Measurements from ENCODE around the gene ZNF609. TPM values are rescaled to one million over a fixed set of nuclear protein-coding genes. Genes with fewer than 3 reads are reported as not detected.

Gene ZNF609
- polyA plus RNA-seq (11.8 and 14.6 TPM in 2 replicates), polyA minus RNA-seq (67.0 and 72.8 TPM in 2 replicates)

- H3K9me2 ChIP-seq (ENCODE audit: insufficient read depth, low read length) = no peaks in the 10 kb centered on the region
- H3K9me3 ChIP-seq (ENCODE audit: low read length) = no peaks in the 10 kb centered on the region
- no peaks in the 10 kb centered on the region for H3K27me3 ChIP-seq (ENCODE audit: insufficient read depth, low read depth, low read length)
- H3K36me3 ChIP-seq (ENCODE audit: insufficient read depth, low read length) = no peaks in the 10 kb centered on the region
- peak within 1 kb of the TSS; percentile 95 for H3K27ac ChIP-seq (ENCODE audit: low read length)
- H3K9ac ChIP-seq (ENCODE audit: low read length) = peak within 1 kb of the TSS; percentile 83
- no peaks in the 10 kb centered on the region for H4K20me1 ChIP-seq (ENCODE audit: insufficient read depth)
- H2AFZ ChIP-seq (ENCODE audit: low read depth, low read length) = no peak within 1 kb of the TSS
- H3F3A ChIP-seq (ENCODE audit: insufficient read depth, low read length, poor library complexity, severe bottlenecking) = peaks cover 2% of the 10 kb centered on the region
- peak; percentile 47 for TF ChIP-seq MXI1 (conservative IDR thresholded peaks at IDR 0.05; ENCODE audit: poor library complexity, severe bottlenecking)
- TF ChIP-seq EZH2 (IDR thresholded peaks at IDR 0.05; ENCODE audit: borderline replicate concordance, insufficient read depth, low read length, poor library complexity, severe bottlenecking) = no peak
- peak; percentile 94 for TF ChIP-seq POLR2AphosphoS5 (IDR thresholded peaks at IDR 0.05)
- TF ChIP-seq RAD21 (conservative IDR thresholded peaks at IDR 0.05) = peak; percentile 58
- peak; percentile 62 for TF ChIP-seq SMC3 (conservative IDR thresholded peaks at IDR 0.05; ENCODE audit: poor library complexity)
- TF ChIP-seq EP300 (conservative IDR thresholded peaks at IDR 0.05; ENCODE audit: poor library complexity, severe bottlenecking) = peak; percentile 71
- peak; percentile 38 for TF ChIP-seq CTCF (IDR thresholded peaks at IDR 0.05; ENCODE audit: poor library complexity, severe bottlenecking)
- TF ChIP-seq TAF1 (IDR thresholded peaks at IDR 0.05; ENCODE audit: low read depth) = peak; percentile 79
- peak; percentile 70 for TF ChIP-seq REST (IDR thresholded peaks at IDR 0.05; ENCODE audit: borderline replicate concordance)
- H3K4me2 ChIP-seq (ENCODE audit: low read length) = peak within 1 kb of the TSS; percentile 99
- peaks cover 40% of the 10 kb centered on the region for H3K79me2 ChIP-seq (replicated peaks; ENCODE audit: insufficient read depth, low read length)
- H3K4me3 ChIP-seq (ENCODE audit: low read length) = peak within 1 kb of the TSS; percentile 68
Measured at GRCh38 chr15:64460206-64460723, at the start of gene ZNF609. Gene ZNF609, plus strand, starts transcription at chr15:64460578. Its CDS starts 38,842 bp downstream, at chr15:64499420.

- TF ChIP-seq RAD21 (conservative IDR thresholded peaks at IDR 0.05) = no peak
- TF ChIP-seq TAF1 (IDR thresholded peaks at IDR 0.05; ENCODE audit: low read depth) = no peak
- TF ChIP-seq EP300 (conservative IDR thresholded peaks at IDR 0.05; ENCODE audit: poor library complexity, severe bottlenecking) = no peak
- no peak for TF ChIP-seq POLR2AphosphoS5 (IDR thresholded peaks at IDR 0.05)
- no peak for TF ChIP-seq CTCF (IDR thresholded peaks at IDR 0.05; ENCODE audit: poor library complexity, severe bottlenecking)
- TF ChIP-seq EZH2 (IDR thresholded peaks at IDR 0.05; ENCODE audit: borderline replicate concordance, insufficient read depth, low read length, poor library complexity, severe bottlenecking) = no peak
- no peak for TF ChIP-seq REST (IDR thresholded peaks at IDR 0.05; ENCODE audit: borderline replicate concordance)
- TF ChIP-seq SMC3 (conservative IDR thresholded peaks at IDR 0.05; ENCODE audit: poor library complexity) = no peak
- TF ChIP-seq MXI1 (conservative IDR thresholded peaks at IDR 0.05; ENCODE audit: poor library complexity, severe bottlenecking) = no peak
- peaks cover 18% of the 10 kb centered on the region for H3K36me3 ChIP-seq (ENCODE audit: insufficient read depth, low read length)
- no peaks in the 10 kb centered on the region for H3K79me2 ChIP-seq (replicated peaks; ENCODE audit: insufficient read depth, low read length)
- H3K9ac ChIP-seq (ENCODE audit: low read length) = no peak overlapping the region
- no peaks in the 10 kb centered on the region for H4K20me1 ChIP-seq (ENCODE audit: insufficient read depth)
- no peaks in the 10 kb centered on the region for H3K9me3 ChIP-seq (ENCODE audit: low read length)
- no peak overlapping the region for H2AFZ ChIP-seq (ENCODE audit: low read depth, low read length)
- no peak overlapping the region for H3K4me2 ChIP-seq (ENCODE audit: low read length)
- no peaks in the 10 kb centered on the region for H3F3A ChIP-seq (ENCODE audit: insufficient read depth, low read length, poor library complexity, severe bottlenecking)
- no peaks in the 10 kb centered on the region for H3K27me3 ChIP-seq (ENCODE audit: insufficient read depth, low read depth, low read length)
- no peaks in the 10 kb centered on the region for H3K9me2 ChIP-seq (ENCODE audit: insufficient read depth, low read length)
- no peak overlapping the region for H3K27ac ChIP-seq (ENCODE audit: low read length)
- H3K4me3 ChIP-seq (ENCODE audit: low read length) = no peak overlapping the region
Measured at GRCh38 chr15:64412216-64412615, 48.2 kb upstream of the ZNF609 start.

All from neural cell (in vitro differentiated cells).